Measurements from ENCODE around the gene SYNGR4.

GRCh38 chr19:48424694-48425219 is 60.6 kb downstream of the SYNGR4 start:
- TF ChIP-seq GATA2 (IDR thresholded peaks at IDR 0.05; ENCODE audit: low read depth, low read length) (no peak), GATA3 (IDR thresholded peaks at IDR 0.05; ENCODE audit: low read depth, low read length) (no peak)

All from SH-SY5Y (cell line).